HepG2 (cell line): ENCODE measurements around the gene TFDP1. TPM values are rescaled to one million over a fixed set of nuclear protein-coding genes. Genes with fewer than 3 reads are reported as not detected.

Source experiments
- KDM1A ChIP-seq: IDR thresholded peaks from 2 replicates; pipeline ENCODE4 v1.6.1; 2016; ENCODE audit warnings: missing compliant biosample characterization
- MTA1 ChIP-seq: sonication (generic); formaldehyde crosslinking; IDR thresholded peaks from 2 replicates; pipeline ENCODE4 v1.4.0; 2020; ENCODE audit warnings: missing genetic modification reagents, mild to moderate bottlenecking, borderline replicate concordance
- NFKBIZ ChIP-seq: IDR thresholded peaks from 2 replicates; pipeline ENCODE4 v1.6.1; 2018; ENCODE audit warnings: missing genetic modification reagents, missing compliant biosample characterization
- ZBTB20 ChIP-seq: sonication (generic); formaldehyde crosslinking; IDR thresholded peaks from 2 replicates; pipeline ENCODE4 v1.8.1; 2023; ENCODE audit warnings: missing genetic modification reagents, low read depth, mild to moderate bottlenecking, borderline replicate concordance
- ZBTB7B ChIP-seq: sonication (generic); formaldehyde crosslinking; IDR thresholded peaks from 2 replicates; pipeline ENCODE4 v1.4.0; 2020; ENCODE audit warnings: missing genetic modification reagents
- ZNF180 ChIP-seq: sonication (generic); formaldehyde crosslinking; IDR thresholded peaks from 2 replicates; pipeline ENCODE4 v1.4.0; 2020; ENCODE audit warnings: low read depth, missing genetic modification reagents, borderline replicate concordance
- ZNF614 ChIP-seq: IDR thresholded peaks from 2 replicates; pipeline ENCODE4 v1.6.1; 2018; ENCODE audit warnings: missing biosample characterization, missing genetic modification reagents, inconsistent platforms, borderline replicate concordance
- polyA plus RNA-seq, 8 experiments: library from polyadenylated mRNA; depleted of rRNA in 3 of 8; stranded (reverse) in 7 of 8; unstranded in 1 of 8; fragments of >200 nt; fragmentation: Illumina TruSeq in 4 of 8; extraction: Trizol in 4 of 8; gene quantifications; 2 replicates each; pipeline versions ENCODE4 v1.2.1 to v1.2.3, GENCODE V29; 2011 to 2016; ENCODE audit warnings: low read depth in 4 of 8, missing spikeins in 1 of 8, mixed read lengths in 1 of 8; ENCODE audit not compliant: insufficient read depth in 1 of 8
- total RNA-seq, 5 experiments: library from RNA; depleted of rRNA; stranded (reverse); fragments of >200 nt; fragmentation: Illumina TruSeq; extraction: Trizol; gene quantifications; 2 replicates each; pipeline ENCODE4 v1.2.3, GENCODE V29; 2016; ENCODE audit warnings: low read depth in 1 of 5
- TF ChIP-seq, protein P1 (sequence below): sonication (generic); IDR thresholded peaks from 2 replicates; pipeline ENCODE4 v1.6.1; 2016; ENCODE audit warnings: low read depth, borderline replicate concordance
- TF ChIP-seq, protein P2 (sequence below): sonication (generic); formaldehyde crosslinking; conservative IDR thresholded peaks from 2 replicates; pipeline ENCODE4 v1.8.0; 2022; ENCODE audit warnings: low read depth, missing genetic modification reagents
- TF ChIP-seq, protein P3 (sequence below): sonication (generic); formaldehyde crosslinking; IDR thresholded peaks from 2 replicates; pipeline ENCODE4 v1.8.0; 2022; ENCODE audit warnings: missing genetic modification reagents, mild to moderate bottlenecking, moderate library complexity, borderline replicate concordance
- TF ChIP-seq, protein P4 (sequence below): sonication (generic); formaldehyde crosslinking; IDR thresholded peaks from 2 replicates; pipeline ENCODE4 v1.8.1; 2023; ENCODE audit warnings: mild to moderate bottlenecking, missing genetic modification reagents
- TF ChIP-seq, protein P5 (sequence below): sonication (generic); formaldehyde crosslinking; IDR thresholded peaks from 2 replicates; pipeline ENCODE4 v1.8.1; 2023; ENCODE audit warnings: mild to moderate bottlenecking, inconsistent platforms, moderate library complexity, missing genetic modification reagents, borderline replicate concordance
- TF ChIP-seq, protein P6 (sequence below): fragments of 450-650 bp; IDR thresholded peaks from 2 replicates; pipeline ENCODE4 v1.6.1; 2017
- TF ChIP-seq, protein P7 (sequence below): conservative IDR thresholded peaks from 2 replicates; pipeline ENCODE4 v1.6.1; 2018; ENCODE audit warnings: missing genetic modification reagents
- TF ChIP-seq, protein P8 (sequence below): sonication (generic); formaldehyde crosslinking; IDR thresholded peaks from 2 replicates; pipeline ENCODE4 v1.9.0; 2021; ENCODE audit warnings: missing genetic modification reagents, mild to moderate bottlenecking, borderline replicate concordance

TFDP1 gene
- total and polyA plus RNA-seq, 2 of the 13 experiments (the other 11 are each of a cell fraction or from before 2014, with no cell fraction given): 38.0 to 84.2 TPM

DNA sequence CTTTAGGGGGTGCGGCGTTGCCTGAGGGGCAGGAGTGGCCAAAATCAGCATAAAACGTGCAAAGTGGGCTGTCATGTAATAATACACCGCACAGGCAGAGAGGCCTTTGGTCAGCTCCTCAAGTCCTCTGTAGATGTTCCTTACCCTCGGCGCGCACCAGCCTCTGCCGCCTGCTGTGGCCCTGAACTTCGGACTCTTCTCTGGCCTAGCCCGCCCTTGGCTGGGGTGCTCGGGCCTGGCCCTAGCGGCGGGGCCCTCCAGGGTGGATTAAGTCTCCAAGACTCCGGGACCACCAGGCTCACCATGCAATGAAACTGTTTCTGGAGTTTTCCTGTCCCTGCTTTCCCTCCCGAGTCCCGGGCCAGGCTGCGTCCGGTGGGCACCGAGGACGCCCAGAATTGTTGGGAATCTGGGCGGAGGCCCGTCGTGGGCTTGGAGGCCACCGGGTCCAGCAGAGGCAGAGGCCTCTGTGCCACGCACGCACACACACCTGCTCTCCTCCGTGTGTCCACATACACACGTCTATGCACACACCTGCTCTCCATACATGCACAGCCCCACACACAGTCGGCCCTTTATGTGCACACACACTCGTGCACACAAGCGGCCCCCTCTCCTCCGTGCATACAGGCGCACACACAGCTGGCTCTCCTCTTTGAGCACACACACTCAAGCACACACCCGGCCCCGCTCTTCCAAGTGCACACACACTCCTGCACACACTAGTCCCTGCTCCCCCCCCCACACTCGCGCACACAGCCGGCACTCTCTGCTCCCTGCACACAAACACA is 1.5 kb upstream of the TFDP1 start (continued):
- TF ChIP-seq, protein P1, sequence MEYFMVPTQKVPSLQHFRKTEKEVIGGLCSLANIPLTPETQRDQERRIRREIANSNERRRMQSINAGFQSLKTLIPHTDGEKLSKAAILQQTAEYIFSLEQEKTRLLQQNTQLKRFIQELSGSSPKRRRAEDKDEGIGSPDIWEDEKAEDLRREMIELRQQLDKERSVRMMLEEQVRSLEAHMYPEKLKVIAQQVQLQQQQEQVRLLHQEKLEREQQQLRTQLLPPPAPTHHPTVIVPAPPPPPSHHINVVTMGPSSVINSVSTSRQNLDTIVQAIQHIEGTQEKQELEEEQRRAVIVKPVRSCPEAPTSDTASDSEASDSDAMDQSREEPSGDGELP: 0 out of 2 replicates have a peak, but pooled peaks have one; percentile 17
- TF ChIP-seq ZNF180 (CRISPR knock-in tag): no peak
- TF ChIP-seq, protein P2, sequence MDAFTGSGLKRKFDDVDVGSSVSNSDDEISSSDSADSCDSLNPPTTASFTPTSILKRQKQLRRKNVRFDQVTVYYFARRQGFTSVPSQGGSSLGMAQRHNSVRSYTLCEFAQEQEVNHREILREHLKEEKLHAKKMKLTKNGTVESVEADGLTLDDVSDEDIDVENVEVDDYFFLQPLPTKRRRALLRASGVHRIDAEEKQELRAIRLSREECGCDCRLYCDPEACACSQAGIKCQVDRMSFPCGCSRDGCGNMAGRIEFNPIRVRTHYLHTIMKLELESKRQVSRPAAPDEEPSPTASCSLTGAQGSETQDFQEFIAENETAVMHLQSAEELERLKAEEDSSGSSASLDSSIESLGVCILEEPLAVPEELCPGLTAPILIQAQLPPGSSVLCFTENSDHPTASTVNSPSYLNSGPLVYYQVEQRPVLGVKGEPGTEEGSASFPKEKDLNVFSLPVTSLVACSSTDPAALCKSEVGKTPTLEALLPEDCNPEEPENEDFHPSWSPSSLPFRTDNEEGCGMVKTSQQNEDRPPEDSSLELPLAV (CRISPR knock-in tag): no peak
- TF ChIP-seq, protein P3, sequence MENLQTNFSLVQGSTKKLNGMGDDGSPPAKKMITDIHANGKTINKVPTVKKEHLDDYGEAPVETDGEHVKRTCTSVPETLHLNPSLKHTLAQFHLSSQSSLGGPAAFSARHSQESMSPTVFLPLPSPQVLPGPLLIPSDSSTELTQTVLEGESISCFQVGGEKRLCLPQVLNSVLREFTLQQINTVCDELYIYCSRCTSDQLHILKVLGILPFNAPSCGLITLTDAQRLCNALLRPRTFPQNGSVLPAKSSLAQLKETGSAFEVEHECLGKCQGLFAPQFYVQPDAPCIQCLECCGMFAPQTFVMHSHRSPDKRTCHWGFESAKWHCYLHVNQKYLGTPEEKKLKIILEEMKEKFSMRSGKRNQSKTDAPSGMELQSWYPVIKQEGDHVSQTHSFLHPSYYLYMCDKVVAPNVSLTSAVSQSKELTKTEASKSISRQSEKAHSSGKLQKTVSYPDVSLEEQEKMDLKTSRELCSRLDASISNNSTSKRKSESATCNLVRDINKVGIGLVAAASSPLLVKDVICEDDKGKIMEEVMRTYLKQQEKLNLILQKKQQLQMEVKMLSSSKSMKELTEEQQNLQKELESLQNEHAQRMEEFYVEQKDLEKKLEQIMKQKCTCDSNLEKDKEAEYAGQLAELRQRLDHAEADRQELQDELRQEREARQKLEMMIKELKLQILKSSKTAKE (CRISPR knock-in tag): no peak
- TF ChIP-seq ZNF614 (CRISPR knock-in tag): 0 out of 2 replicates have a peak, but pooled peaks have one; percentile 28
- TF ChIP-seq, protein P4, sequence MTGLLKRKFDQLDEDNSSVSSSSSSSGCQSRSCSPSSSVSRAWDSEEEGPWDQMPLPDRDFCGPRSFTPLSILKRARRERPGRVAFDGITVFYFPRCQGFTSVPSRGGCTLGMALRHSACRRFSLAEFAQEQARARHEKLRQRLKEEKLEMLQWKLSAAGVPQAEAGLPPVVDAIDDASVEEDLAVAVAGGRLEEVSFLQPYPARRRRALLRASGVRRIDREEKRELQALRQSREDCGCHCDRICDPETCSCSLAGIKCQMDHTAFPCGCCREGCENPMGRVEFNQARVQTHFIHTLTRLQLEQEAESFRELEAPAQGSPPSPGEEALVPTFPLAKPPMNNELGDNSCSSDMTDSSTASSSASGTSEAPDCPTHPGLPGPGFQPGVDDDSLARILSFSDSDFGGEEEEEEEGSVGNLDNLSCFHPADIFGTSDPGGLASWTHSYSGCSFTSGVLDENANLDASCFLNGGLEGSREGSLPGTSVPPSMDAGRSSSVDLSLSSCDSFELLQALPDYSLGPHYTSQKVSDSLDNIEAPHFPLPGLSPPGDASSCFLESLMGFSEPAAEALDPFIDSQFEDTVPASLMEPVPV (CRISPR knock-in tag): no peak
- TF ChIP-seq, protein P5, sequence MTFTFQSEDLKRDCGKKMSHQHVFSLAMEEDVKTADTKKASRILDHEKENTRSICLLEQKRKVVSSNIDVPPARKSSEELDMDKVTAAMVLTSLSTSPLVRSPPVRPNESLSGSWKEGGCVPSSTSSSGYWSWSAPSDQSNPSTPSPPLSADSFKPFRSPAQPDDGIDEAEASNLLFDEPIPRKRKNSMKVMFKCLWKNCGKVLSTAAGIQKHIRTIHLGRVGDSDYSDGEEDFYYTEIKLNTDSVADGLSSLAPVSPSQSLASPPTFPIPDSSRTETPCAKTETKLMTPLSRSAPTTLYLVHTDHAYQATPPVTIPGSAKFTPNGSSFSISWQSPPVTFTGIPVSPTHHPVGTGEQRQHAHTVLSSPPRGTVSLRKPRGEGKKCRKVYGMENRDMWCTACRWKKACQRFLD (CRISPR knock-in tag): no peak
- TF ChIP-seq, protein P6, sequence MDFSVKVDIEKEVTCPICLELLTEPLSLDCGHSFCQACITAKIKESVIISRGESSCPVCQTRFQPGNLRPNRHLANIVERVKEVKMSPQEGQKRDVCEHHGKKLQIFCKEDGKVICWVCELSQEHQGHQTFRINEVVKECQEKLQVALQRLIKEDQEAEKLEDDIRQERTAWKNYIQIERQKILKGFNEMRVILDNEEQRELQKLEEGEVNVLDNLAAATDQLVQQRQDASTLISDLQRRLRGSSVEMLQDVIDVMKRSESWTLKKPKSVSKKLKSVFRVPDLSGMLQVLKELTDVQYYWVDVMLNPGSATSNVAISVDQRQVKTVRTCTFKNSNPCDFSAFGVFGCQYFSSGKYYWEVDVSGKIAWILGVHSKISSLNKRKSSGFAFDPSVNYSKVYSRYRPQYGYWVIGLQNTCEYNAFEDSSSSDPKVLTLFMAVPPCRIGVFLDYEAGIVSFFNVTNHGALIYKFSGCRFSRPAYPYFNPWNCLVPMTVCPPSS: no peak
- TF ChIP-seq, protein P7, sequence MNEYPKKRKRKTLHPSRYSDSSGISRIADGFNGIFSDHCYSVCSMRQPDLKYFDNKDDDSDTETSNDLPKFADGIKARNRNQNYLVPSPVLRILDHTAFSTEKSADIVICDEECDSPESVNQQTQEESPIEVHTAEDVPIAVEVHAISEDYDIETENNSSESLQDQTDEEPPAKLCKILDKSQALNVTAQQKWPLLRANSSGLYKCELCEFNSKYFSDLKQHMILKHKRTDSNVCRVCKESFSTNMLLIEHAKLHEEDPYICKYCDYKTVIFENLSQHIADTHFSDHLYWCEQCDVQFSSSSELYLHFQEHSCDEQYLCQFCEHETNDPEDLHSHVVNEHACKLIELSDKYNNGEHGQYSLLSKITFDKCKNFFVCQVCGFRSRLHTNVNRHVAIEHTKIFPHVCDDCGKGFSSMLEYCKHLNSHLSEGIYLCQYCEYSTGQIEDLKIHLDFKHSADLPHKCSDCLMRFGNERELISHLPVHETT: no peak
- TF ChIP-seq, protein P8, sequence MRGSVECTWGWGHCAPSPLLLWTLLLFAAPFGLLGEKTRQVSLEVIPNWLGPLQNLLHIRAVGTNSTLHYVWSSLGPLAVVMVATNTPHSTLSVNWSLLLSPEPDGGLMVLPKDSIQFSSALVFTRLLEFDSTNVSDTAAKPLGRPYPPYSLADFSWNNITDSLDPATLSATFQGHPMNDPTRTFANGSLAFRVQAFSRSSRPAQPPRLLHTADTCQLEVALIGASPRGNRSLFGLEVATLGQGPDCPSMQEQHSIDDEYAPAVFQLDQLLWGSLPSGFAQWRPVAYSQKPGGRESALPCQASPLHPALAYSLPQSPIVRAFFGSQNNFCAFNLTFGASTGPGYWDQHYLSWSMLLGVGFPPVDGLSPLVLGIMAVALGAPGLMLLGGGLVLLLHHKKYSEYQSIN (CRISPR knock-in tag): no peak
- TF ChIP-seq ZBTB7B (CRISPR knock-in tag): peak; percentile 89
- TF ChIP-seq NFKBIZ: no peak
- no peak for TF ChIP-seq ZBTB20 (CRISPR knock-in tag)
- TF ChIP-seq MTA1 (CRISPR knock-in tag): 0 out of 2 replicates have a peak, but pooled peaks have one; percentile 47
- TF ChIP-seq KDM1A (CRISPR knock-in tag): no peak
